Measurements from ENCODE around the gene SRPK1.

The SRPK1 gene

GRCh38 chr6:35809809-35810208 lies 111.1 kb downstream of the SRPK1 start:
- no peak for DNase-seq

- DNase-seq = no peak
These were observed 112.2 kb downstream of the SRPK1 start for GRCh38 chr6:35808688-35809087.

- no peak for DNase-seq
These were observed 115.7 kb downstream of the SRPK1 start, which contains the start of gene LHFPL5 for GRCh38 chr6:35804996-35805736. Gene LHFPL5, plus strand, starts transcription at chr6:35805352. Its CDS starts 319 bp downstream, at chr6:35805671.

GRCh38 chr6:35801148-35801547 lies 119.8 kb downstream of the SRPK1 start:
- no peak for DNase-seq

GRCh38 chr6:35798706-35799105 lies 122.2 kb downstream of the SRPK1 start:
- no peak for DNase-seq

GRCh38 chr6:35797837-35798526 lies 122.9 kb downstream of the SRPK1 start:
- no peak for DNase-seq

- no peak for DNase-seq
These were observed 124.7 kb downstream of the SRPK1 start for GRCh38 chr6:35796236-35796635.

GRCh38 chr6:35795453-35796071 lies 125.3 kb downstream of the SRPK1 start:
- no peak for DNase-seq

- DNase-seq = no peak
These were observed 126.1 kb downstream of the SRPK1 start for GRCh38 chr6:35794536-35795452.

- DNase-seq = no peak
These were observed 130.2 kb downstream of the SRPK1 start for GRCh38 chr6:35790683-35791082.

- no peak for DNase-seq
These were observed 132.4 kb downstream of the SRPK1 start for GRCh38 chr6:35788423-35788982.

GRCh38 chr6:35787266-35788218 lies 133.4 kb downstream of the SRPK1 start:
- no peak for DNase-seq

- DNase-seq = no peak
These were observed 134.1 kb downstream of the SRPK1 start for GRCh38 chr6:35786810-35787209.

GRCh38 chr6:35786272-35786671 lies 134.6 kb downstream of the SRPK1 start:
- no peak for DNase-seq

- no peak for DNase-seq
These were observed 136.7 kb downstream of the SRPK1 start for GRCh38 chr6:35784200-35784599.
